Limb (tissue), 2 donors: ENCODE data around the gene A1CF.
"Not testable (repeated sequence)": the region's sequence is repeated elsewhere in the genome, so short reads cannot be mapped to it uniquely, and the experiment has no call there.

Experiments
- DNase-seq, 2 donors: peaks; one replicate each; pipeline ENCODE4 v3.0.0-alpha.2; 2016; ENCODE audit errors: extremely low spot score in 2 of 2

The A1CF gene

GRCh38 chr10:50885097-50885859 lies at the start of gene A1CF:
TSS of gene A1CF (minus strand) at chr10:50885627. CDS start at chr10:50859940, 25,687 bp downstream.
- no peak for DNase-seq

GRCh38 chr10:50931948-50932431 lies 46.6 kb upstream of the A1CF start:
- DNase-seq, result no peak

DNA sequence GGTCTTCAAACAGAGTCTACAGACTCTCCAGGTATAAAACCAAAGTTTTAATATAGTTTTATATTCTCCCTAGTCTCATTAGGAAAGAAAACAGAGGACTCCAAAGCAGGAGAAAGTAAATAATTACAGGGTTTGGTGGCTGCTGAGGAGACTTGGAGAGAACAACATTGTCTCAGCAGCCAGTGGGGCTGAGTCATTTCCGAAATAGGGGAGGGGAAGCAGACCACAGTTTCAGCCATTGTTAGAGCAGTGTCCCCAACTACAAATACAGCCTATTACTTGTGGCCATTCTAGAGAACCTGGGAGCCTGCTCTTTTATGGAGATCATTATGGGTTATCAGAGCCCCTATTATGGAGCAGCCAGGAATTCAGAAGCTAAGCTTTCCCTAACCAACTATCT lies 44.2 kb upstream of the A1CF start:
- no peak for DNase-seq

DNA sequence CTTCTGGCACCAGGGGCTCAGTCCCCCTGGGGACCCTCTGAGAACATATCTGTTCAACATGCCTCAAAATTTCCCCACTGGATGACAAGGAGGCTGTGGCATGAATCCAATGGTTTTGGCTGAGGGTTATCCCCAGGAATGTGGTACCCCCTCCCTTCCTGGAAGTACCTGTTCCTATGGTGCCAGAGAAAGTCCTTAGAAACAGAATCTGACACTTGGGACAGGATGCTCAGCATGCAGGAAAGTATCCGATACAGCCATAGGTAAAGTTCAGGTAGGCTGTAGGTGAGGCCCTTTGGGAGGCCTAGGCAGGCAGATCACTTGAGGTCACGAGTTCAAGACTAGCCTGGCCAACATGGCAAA lies 42.7 kb upstream of the A1CF start:
- DNase-seq, result no peak

DNA sequence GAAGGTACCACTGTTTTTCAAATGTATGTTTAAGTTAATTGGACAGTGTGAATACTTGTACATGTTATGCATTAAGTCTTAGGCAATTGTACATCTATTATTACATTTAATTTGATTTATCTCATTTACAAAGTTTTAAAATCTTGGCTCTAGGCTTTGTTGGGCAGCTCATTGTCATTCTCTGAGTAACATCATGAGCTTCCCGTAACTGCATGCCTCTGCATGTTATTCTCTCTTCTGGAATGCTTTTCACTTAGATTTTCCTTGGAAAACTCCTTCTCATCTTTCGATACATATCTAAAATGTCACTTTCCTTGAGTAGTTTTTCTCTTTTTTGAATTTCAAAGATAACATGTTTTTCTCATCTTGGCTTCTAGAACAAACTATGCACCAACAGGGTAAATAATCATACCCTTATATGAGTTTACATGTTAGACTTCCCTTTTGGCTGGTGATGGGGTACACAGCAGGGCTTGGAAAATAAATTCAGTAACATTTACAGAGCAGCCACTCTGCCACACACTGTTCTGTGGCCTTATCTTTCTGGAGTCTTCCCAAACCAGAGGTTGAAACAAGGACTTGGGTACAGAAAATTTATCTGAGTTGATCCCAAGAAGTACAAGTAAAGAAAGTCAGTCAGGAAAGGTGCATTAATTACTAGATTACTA lies 42.2 kb upstream of the A1CF start:
- DNase-seq, result no peak

DNA sequence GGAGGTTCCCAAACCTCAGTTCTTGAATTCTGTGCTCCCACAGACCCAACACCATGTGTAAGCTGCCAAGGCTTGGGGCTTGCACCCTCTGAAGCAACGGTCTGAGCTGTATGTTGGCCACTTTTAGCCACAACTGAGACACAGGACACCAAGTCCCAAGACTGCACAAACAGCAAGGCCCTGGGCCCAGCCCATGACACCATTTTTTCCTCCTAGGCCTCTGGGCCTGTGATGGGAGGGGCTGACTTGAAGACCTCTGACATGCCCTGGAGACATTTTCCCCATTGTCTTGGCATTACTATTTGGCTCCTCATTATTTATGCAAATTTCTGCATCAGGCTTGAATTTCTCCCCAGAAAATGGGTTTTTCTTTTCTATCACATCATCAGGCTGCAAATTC lies 38.0 kb upstream of the A1CF start:
- DNase-seq, result not testable (repeated sequence)

GRCh38 chr10:50919010-50919409 lies 33.6 kb upstream of the A1CF start:
- no peak for DNase-seq

DNA sequence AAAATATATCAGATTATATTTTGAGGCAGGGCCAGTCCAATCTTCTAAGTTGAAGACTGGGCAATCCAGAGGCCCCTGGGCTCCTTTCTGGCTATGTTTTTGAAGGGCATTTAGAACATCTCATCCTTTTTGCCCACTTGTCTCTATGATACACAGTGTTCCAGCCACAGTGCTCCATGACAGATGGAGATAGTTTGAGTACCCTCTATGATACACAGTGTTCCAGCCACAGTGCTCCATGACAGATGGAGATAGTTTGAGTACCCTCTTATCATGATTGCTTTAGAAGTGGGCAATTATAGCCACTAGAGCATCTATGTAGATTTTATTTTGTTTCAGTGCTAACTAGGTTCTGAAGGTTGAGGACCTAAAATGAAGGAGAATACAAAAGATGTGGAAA lies 33.1 kb upstream of the A1CF start:
- DNase-seq, result no peak

DNA sequence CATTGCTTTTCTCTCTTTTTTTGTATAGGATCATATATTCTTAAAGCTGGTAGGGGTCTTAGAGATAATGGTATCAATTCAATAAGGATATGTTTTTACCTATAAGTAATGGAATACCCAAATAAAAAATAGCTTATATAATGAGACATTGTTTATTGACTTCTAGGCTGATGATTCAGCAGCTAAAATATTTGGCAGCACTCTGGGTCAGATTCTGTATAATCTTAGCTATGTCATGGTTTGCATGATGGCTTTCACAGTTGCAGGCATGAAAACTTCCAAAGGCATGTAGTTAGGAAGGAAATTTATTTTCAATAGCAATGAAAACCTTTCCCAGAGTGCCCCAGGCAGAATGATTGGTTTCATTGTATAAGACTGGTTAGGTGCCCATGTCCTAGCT lies 32.1 kb upstream of the A1CF start:
- DNase-seq, result no peak

GRCh38 chr10:50909334-50910014 lies 24.0 kb upstream of the A1CF start:
- no peak for DNase-seq

- DNase-seq, result no peak
Observed at GRCh38 chr10:50908366-50908765, 22.9 kb upstream of the A1CF start.

- DNase-seq, result not testable (repeated sequence)
Observed at GRCh38 chr10:50905797-50906196, 20.4 kb upstream of the A1CF start.

GRCh38 chr10:50896721-50897120 lies 11.3 kb upstream of the A1CF start:
- no peak for DNase-seq

- DNase-seq, result no peak
Observed at GRCh38 chr10:50894312-50894711, 8.9 kb upstream of the A1CF start.

DNA sequence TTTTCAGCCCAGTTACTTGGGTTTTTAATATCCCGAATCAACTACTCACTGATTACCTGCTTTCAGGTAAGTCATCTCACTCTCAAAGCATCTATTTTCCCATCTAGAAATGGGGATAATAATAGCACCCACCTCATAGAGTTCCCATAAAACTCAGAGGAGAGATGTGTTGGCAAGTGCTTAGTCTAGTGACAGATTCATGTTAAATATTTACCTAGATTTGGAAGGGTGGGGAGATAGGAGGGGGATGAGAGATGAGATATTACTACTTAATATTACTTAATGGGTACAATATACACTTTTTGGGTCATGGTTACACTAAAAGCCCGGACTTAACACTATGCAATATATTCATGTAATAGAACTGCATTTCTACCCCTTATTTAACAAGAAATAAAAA lies 7.0 kb upstream of the A1CF start:
- DNase-seq, result no peak

- no peak for DNase-seq
Observed at GRCh38 chr10:50884302-50884701, 1.1 kb downstream of the A1CF start.

GRCh38 chr10:50883629-50884028 lies 1.8 kb downstream of the A1CF start:
- no peak for DNase-seq

DNA sequence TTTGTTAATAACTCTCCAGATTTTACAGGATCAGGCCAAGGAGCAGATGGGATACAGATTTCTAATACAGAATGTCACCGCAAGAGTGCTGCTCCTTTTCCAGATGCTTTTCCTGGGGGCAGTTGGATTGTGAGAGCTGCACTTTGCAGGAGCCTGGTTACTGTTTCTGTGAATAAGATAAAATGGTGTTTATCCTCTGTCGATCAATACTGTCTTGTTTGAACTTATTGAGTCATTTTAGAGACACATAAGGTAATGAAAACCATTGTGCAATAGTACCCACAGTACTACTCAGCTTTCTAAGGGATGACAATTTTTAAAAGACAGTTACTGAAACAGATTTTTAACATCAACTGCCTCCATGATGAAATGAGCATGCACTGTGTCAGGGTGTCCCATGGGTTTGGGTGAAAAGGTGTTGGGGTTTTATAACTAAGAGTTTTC lies 2.9 kb downstream of the A1CF start:
- DNase-seq, result no peak

DNA sequence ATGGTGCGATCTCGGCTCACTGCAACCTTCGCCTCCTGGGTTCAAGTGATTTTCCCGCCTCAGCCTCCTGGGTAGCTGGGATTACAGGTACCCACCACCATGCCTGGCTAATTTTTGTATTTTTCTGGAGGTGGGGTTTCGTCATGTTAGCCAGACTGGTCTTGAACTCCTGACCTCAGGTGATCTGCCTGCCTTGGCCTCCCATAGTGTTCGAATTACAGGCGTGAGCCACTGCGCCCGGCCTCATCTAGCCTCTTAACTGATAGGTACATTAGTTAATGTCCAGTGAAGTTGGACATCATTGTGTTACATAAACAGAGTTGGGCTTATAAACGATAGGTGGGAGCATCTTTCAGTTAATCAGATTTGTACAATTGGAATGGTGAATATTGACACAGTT lies 4.4 kb downstream of the A1CF start:
- not testable (repeated sequence) for DNase-seq

DNA sequence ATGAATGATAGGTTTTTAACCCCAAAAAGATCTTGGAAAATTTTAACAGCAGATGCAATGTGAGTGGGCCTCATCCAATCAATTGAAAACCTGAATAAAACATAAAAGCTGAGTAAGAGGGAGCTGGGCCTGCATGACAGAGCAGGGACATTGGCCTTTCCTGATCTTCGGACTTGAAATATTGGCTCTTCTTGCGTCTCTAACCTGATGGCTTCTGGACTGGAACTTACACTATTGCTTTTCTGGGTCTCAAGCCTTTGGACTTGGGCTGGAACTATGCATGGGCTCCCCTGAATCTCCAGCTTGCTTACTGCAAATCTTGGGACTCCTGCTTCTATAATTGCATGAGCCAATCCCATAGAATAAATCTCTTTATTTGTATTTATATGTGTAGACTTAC lies 9.0 kb downstream of the A1CF start:
- no peak for DNase-seq

DNA sequence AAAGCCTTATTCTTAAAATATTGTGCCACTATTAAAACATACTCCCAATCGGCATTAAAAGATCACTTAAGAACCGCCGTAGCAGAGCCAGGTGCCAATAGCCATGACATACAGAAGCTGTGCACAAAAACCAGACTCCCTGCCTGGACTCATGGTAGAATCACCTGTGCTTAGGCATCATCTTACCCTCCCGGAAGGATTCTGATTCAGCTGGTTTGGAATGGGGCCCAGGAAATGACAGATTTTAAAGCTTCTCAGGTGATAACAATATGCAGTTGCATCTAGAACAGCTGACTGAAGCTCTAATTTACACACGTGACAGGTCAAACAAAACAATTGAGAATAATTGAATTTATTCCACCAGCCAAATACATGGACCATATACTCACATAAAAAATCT lies 10.7 kb downstream of the A1CF start:
- DNase-seq, result no peak

DNA sequence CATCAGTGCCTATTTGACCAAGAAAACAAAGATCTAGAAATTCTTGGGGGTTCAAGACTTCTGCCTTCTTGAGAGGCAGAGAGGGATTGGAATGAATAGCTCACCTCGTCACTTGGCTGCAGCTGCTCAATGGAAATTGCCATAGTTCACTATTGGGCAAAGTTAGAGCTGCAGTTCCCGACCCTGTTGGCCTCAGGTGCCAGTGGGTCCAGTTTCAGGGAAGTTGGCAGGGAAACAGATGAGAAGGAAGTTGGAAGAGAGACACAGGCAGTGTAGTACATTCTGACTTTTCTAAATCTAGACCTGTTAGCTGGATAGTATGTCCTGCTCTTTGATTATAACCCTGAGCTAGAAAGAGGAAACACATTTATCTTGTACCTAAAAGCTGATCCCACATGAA lies 19.1 kb downstream of the A1CF start:
- no peak for DNase-seq
